Measurements from ENCODE around the gene SKOR1.

- TF ChIP-seq CTCF (IDR thresholded peaks at IDR 0.05) (no peak), POLR2A (IDR thresholded peaks at IDR 0.05) (peak in 1 of 2 donors; percentile 35)
Measured at GRCh38 chr15:67843571-67844387, 18.5 kb downstream of the SKOR1 start.

All from thyroid gland (tissue), 4 donors.